ENCODE data around the gene MFAP2.

Gene MFAP2

GRCh38 chr1:17024721-17025120 lies 44.3 kb upstream of the MFAP2 start:
- Mint-ChIP-seq H3K36me3 (ENCODE audit: low read depth) (peaks cover 66% of the 10 kb centered on the region), H3K27me3 (ENCODE audit: low read depth, poor library complexity) (no peaks in the 10 kb centered on the region), H3K4me3 (no peak overlapping the region), H3K9me3 (no peaks in the 10 kb centered on the region), H3K4me1 (no peaks in the 10 kb centered on the region), H3K27ac (peak overlapping the region; percentile 63)
- TF ChIP-seq, protein P1, sequence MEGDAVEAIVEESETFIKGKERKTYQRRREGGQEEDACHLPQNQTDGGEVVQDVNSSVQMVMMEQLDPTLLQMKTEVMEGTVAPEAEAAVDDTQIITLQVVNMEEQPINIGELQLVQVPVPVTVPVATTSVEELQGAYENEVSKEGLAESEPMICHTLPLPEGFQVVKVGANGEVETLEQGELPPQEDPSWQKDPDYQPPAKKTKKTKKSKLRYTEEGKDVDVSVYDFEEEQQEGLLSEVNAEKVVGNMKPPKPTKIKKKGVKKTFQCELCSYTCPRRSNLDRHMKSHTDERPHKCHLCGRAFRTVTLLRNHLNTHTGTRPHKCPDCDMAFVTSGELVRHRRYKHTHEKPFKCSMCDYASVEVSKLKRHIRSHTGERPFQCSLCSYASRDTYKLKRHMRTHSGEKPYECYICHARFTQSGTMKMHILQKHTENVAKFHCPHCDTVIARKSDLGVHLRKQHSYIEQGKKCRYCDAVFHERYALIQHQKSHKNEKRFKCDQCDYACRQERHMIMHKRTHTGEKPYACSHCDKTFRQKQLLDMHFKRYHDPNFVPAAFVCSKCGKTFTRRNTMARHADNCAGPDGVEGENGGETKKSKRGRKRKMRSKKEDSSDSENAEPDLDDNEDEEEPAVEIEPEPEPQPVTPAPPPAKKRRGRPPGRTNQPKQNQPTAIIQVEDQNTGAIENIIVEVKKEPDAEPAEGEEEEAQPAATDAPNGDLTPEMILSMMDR (IDR thresholded peaks at IDR 0.05): no peak
- DNase-seq: no peak

DNA sequence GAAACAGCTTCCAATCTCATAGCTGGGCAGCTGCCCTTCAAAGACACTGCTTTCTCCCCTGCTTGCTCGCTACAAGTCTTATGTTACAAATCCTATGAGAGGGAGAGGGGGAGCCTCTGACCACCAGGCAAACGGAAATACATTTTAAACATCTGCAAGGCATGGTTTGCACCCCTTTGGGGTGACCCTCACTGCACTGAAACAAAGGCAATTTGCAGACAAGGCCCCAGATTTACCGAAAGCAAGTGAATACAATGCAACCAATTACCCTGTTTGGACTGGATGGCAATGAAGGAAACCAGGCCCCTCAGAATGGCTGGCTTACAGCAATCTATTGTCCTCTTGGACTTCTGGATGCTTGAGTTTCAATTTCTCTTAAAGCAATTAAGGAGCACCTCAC lies 43.2 kb upstream of the MFAP2 start:
- H3K36me3 Mint-ChIP-seq (ENCODE audit: low read depth): peaks cover 69% of the 10 kb centered on the region
- no peak overlapping the region for H3K4me3 Mint-ChIP-seq
- no peak for DNase-seq
- TF ChIP-seq, protein P1 (IDR thresholded peaks at IDR 0.05): no peak
- no peaks in the 10 kb centered on the region for H3K27me3 Mint-ChIP-seq (ENCODE audit: low read depth, poor library complexity)
- no peaks in the 10 kb centered on the region for H3K4me1 Mint-ChIP-seq
- no peak overlapping the region for H3K27ac Mint-ChIP-seq
- H3K9me3 Mint-ChIP-seq: no peaks in the 10 kb centered on the region

- Mint-ChIP-seq H3K36me3 (ENCODE audit: low read depth) (peaks cover 69% of the 10 kb centered on the region), H3K27me3 (ENCODE audit: low read depth, poor library complexity) (no peaks in the 10 kb centered on the region), H3K4me1 (no peaks in the 10 kb centered on the region), H3K9me3 (no peaks in the 10 kb centered on the region), H3K27ac (no peak overlapping the region), H3K4me3 (no peak overlapping the region)
- DNase-seq: no peak
- TF ChIP-seq, protein P1 (IDR thresholded peaks at IDR 0.05): no peak
These were observed 42.7 kb upstream of the MFAP2 start for GRCh38 chr1:17023102-17023501.

DNA sequence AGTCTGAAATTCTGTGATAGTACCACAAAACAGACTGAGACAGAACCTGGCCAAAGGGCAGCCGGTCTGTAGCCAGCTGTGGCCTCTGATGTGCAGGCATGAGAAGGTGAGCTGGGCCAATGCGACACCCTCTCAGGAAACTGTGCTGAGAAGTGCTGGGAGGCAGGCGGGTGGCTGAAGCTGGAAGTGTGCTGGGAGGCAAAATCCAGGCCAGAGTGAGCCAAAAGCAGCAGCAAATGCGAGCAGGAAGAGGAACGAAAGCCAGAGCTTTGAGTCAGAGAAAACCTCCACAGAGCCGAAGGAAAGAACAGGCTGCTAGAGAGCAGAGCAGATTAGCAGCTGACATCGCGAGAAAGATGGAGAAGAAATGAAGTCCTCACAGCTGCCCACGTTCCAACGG lies 41.5 kb upstream of the MFAP2 start:
- peaks cover 64% of the 10 kb centered on the region for H3K36me3 Mint-ChIP-seq (ENCODE audit: low read depth)
- H3K4me3 Mint-ChIP-seq: no peak overlapping the region
- DNase-seq: no peak
- no peaks in the 10 kb centered on the region for H3K9me3 Mint-ChIP-seq
- peak overlapping the region; percentile 68 for H3K27ac Mint-ChIP-seq
- no peaks in the 10 kb centered on the region for H3K27me3 Mint-ChIP-seq (ENCODE audit: low read depth, poor library complexity)
- H3K4me1 Mint-ChIP-seq: no peaks in the 10 kb centered on the region
- TF ChIP-seq, protein P1 (IDR thresholded peaks at IDR 0.05): no peak

GRCh38 chr1:17020502-17020901 lies 40.1 kb upstream of the MFAP2 start:
- no peak for DNase-seq
- H3K27ac Mint-ChIP-seq: no peak overlapping the region
- no peaks in the 10 kb centered on the region for H3K27me3 Mint-ChIP-seq (ENCODE audit: low read depth, poor library complexity)
- H3K4me1 Mint-ChIP-seq: peaks cover 10% of the 10 kb centered on the region
- peaks cover 69% of the 10 kb centered on the region for H3K36me3 Mint-ChIP-seq (ENCODE audit: low read depth)
- no peak overlapping the region for H3K4me3 Mint-ChIP-seq
- TF ChIP-seq, protein P1 (IDR thresholded peaks at IDR 0.05): no peak
- no peaks in the 10 kb centered on the region for H3K9me3 Mint-ChIP-seq

- Mint-ChIP-seq H3K27ac (peak overlapping the region; percentile 23), H3K4me3 (no peak overlapping the region), H3K9me3 (no peaks in the 10 kb centered on the region), H3K36me3 (ENCODE audit: low read depth) (peaks cover 62% of the 10 kb centered on the region), H3K27me3 (ENCODE audit: low read depth, poor library complexity) (no peaks in the 10 kb centered on the region), H3K4me1 (peaks cover 18% of the 10 kb centered on the region)
- no peak for DNase-seq
- TF ChIP-seq, protein P1 (IDR thresholded peaks at IDR 0.05): no peak
These were observed 38.4 kb upstream of the MFAP2 start for GRCh38 chr1:17018849-17019248.

Data from nephron progenitor cell (in vitro differentiated cells).